ENCODE data around the gene SRSF5. TPM values are rescaled to one million over a fixed set of nuclear protein-coding genes. Genes with fewer than 3 reads are reported as not detected.

The SRSF5 gene
- polyA plus RNA-seq, 3 donors: 410 to 554 (median 502) TPM

DNA sequence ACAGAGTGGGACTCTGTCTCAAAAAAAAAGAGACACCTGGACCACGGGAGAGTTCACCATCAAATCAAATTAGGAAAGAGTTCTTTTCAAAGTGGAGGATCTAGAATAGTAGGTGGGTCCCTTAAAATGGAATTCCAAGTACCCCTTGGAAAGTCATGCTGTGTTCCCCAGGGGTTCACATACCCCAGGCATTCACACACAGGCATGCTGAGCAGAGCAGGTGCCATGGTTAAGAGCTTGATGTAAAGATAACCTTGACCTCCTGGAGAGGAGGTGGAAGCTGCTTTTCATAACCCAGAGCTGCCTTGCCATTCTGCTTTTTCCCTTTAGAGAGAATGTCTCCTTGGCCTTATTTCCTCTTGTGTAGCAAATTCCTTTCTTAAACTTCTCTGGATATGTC is 14.2 kb upstream of the SRSF5 start:
- no peak overlapping the region for H3K27ac Mint-ChIP-seq
- no peaks in the 10 kb centered on the region for H3K9me3 ChIP-seq (replicated peaks in 1 of 2; ENCODE audit: control insufficient read depth in 1 of 2, insufficient read depth in 1 of 2, low read length in 2 of 2)
- WGBS (ENCODE audit: insufficient coverage): no CpG with 5 or more reads among the region's 1 CpG

DNA sequence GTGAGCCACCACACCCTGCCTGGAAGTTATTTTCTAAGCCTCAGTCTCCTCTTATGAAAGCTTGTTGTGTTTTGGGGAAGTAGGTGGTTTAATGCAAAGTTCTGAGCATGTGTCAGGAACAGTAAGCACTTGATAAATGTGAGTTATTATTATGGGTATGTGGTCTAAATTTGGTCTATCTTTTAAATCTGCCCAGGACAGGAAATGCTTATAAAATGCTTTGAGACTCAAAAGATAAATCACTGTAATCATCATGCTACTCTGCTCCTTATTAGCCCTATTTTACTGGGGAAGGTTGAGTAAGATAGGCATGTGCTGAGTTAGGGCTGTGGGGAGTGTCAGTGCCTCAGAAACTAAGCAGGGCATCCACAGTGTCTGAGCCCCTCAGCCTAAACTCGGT is 13.1 kb upstream of the SRSF5 start:
- Mint-ChIP-seq H3K4me3 (no peak overlapping the region), H3K27ac (peak overlapping the region in 4 of 7 donors; percentile 37 to 83 (median 60)), H3K27me3 (ENCODE audit: low read depth in 3 of 3) (peaks cover 0 to 4% (median 0%) of the 10 kb centered on the region in 3 donors), H3K36me3 (no peaks in the 10 kb centered on the region), H3K9me3 (peaks cover 0 to 5% (median 2%) of the 10 kb centered on the region in 7 donors), H3K4me1 (peaks cover 20% of the 10 kb centered on the region)
- Histone ChIP-seq H3K9me3 (replicated peaks in 1 of 2; ENCODE audit: control insufficient read depth in 1 of 2, insufficient read depth in 1 of 2, low read length in 2 of 2) (no peaks in the 10 kb centered on the region), H2AFZ (ENCODE audit: insufficient read depth, low read depth, low read length, poor library complexity, severe bottlenecking) (no peak overlapping the region), H4K20me1 (ENCODE audit: insufficient read depth, low read length) (no peaks in the 10 kb centered on the region), H3K79me2 (ENCODE audit: insufficient read depth, low read length) (no peaks in the 10 kb centered on the region), H3K27me3 (ENCODE audit: control insufficient read depth in 2 of 2, insufficient read depth in 2 of 2, low read length in 2 of 2) (no peaks in the 10 kb centered on the region), H3K9ac (ENCODE audit: insufficient read depth, low read length, poor library complexity, severe bottlenecking) (no peak overlapping the region), H3K4me1 (ENCODE audit: control insufficient read depth in 1 of 2, insufficient read depth in 2 of 2, low read length in 2 of 2) (peaks cover 4 to 7% of the 10 kb centered on the region in 2 donors), H3K4me3 (replicated peaks in 1 of 3; ENCODE audit: low read depth in 2 of 3, low read length in 3 of 3) (no peak overlapping the region), H3K27ac (ENCODE audit: low read depth in 1 of 2, low read length in 2 of 2) (no peak overlapping the region), H3K4me2 (replicated peaks; ENCODE audit: extremely low read depth, low read length, poor library complexity, severe bottlenecking) (no peak overlapping the region), H3K36me3 (replicated peaks in 1 of 2; ENCODE audit: control insufficient read depth in 1 of 2, insufficient read depth in 2 of 2, low read length in 2 of 2) (no peaks in the 10 kb centered on the region)
- TF ChIP-seq, protein P1, sequence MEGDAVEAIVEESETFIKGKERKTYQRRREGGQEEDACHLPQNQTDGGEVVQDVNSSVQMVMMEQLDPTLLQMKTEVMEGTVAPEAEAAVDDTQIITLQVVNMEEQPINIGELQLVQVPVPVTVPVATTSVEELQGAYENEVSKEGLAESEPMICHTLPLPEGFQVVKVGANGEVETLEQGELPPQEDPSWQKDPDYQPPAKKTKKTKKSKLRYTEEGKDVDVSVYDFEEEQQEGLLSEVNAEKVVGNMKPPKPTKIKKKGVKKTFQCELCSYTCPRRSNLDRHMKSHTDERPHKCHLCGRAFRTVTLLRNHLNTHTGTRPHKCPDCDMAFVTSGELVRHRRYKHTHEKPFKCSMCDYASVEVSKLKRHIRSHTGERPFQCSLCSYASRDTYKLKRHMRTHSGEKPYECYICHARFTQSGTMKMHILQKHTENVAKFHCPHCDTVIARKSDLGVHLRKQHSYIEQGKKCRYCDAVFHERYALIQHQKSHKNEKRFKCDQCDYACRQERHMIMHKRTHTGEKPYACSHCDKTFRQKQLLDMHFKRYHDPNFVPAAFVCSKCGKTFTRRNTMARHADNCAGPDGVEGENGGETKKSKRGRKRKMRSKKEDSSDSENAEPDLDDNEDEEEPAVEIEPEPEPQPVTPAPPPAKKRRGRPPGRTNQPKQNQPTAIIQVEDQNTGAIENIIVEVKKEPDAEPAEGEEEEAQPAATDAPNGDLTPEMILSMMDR (IDR thresholded peaks at IDR 0.05): no peak
- DNase-seq: no peak
- intact Hi-C loops (cut with micrococcal nuclease): no loop called here
- no CpG with 5 or more reads among the region's 1 CpG for WGBS (ENCODE audit: insufficient coverage)

More for the DNA sequence above, 14.2 kb upstream of the SRSF5 start:
- H3K79me2 ChIP-seq (ENCODE audit: insufficient read depth, low read length): no peaks in the 10 kb centered on the region
- no peak overlapping the region for H3K9ac ChIP-seq (ENCODE audit: insufficient read depth, low read length, poor library complexity, severe bottlenecking)
- no peaks in the 10 kb centered on the region for H3K36me3 Mint-ChIP-seq
- H3K36me3 ChIP-seq (replicated peaks in 1 of 2; ENCODE audit: control insufficient read depth in 1 of 2, insufficient read depth in 2 of 2, low read length in 2 of 2): no peaks in the 10 kb centered on the region
- peaks cover 4 to 7% of the 10 kb centered on the region in 2 donors for H3K4me1 ChIP-seq (ENCODE audit: control insufficient read depth in 1 of 2, insufficient read depth in 2 of 2, low read length in 2 of 2)
- no peaks in the 10 kb centered on the region for H3K27me3 ChIP-seq (ENCODE audit: control insufficient read depth in 2 of 2, insufficient read depth in 2 of 2, low read length in 2 of 2)
- no peak overlapping the region for H3K27ac ChIP-seq (ENCODE audit: low read depth in 1 of 2, low read length in 2 of 2)
- no peak for DNase-seq
- no peak overlapping the region for H3K4me3 Mint-ChIP-seq
- H3K4me2 ChIP-seq (replicated peaks; ENCODE audit: extremely low read depth, low read length, poor library complexity, severe bottlenecking): no peak overlapping the region
- H3K27me3 Mint-ChIP-seq (ENCODE audit: low read depth in 3 of 3): peaks cover 0 to 4% (median 1%) of the 10 kb centered on the region in 3 donors
- TF ChIP-seq, protein P1 (IDR thresholded peaks at IDR 0.05): no peak
- no peaks in the 10 kb centered on the region for H4K20me1 ChIP-seq (ENCODE audit: insufficient read depth, low read length)
- H3K4me1 Mint-ChIP-seq: peaks cover 17% of the 10 kb centered on the region
- intact Hi-C loops (cut with micrococcal nuclease): no loop called here
- H3K4me3 ChIP-seq (replicated peaks in 1 of 3; ENCODE audit: low read depth in 2 of 3, low read length in 3 of 3): no peak overlapping the region
- H2AFZ ChIP-seq (ENCODE audit: insufficient read depth, low read depth, low read length, poor library complexity, severe bottlenecking): no peak overlapping the region
- H3K9me3 Mint-ChIP-seq: peaks cover 0 to 5% (median 2%) of the 10 kb centered on the region in 7 donors

Measured in CD14-positive monocyte (primary cell).